Esophagus muscularis mucosa (tissue), 4 donors: ENCODE measurements around the gene TRMU. TPM values are rescaled to one million over a fixed set of nuclear protein-coding genes. Genes with fewer than 3 reads are reported as not detected.

Experiments used
- DNase-seq: peaks from one replicate; pipeline ENCODE4 v3.0.0-alpha.2; 2017; ENCODE audit errors: extremely low spot score
- H3K27ac ChIP-seq, 4 donors: fragments of 200-600 bp; sonication (generic); replicated peaks in 1 of 4; 1 replicate in 3 of 4; 2 replicates in 1 of 4; pipeline ENCODE4 v1.5.1; 2016 to 2019; ENCODE audit warnings: mild to moderate bottlenecking in 1 of 4
- H3K27me3 ChIP-seq, 4 donors: fragments of 200-600 bp; sonication (generic); one replicate each; pipeline versions ENCODE4 v1.5.1 to v1.6.0; 2016 to 2019
- H3K36me3 ChIP-seq, 4 donors: fragments of 200-600 bp; sonication (generic); one replicate each; pipeline ENCODE4 v1.5.1; 2016 to 2019
- H3K4me1 ChIP-seq, 4 donors: fragments of 200-600 bp; sonication (generic); one replicate each; pipeline ENCODE4 v1.5.1; 2016 to 2019
- H3K4me3 ChIP-seq, 4 donors: fragments of 200-600 bp; sonication (generic); 1 replicate in 2 of 4; 2 replicates in 2 of 4; pipeline ENCODE4 v1.5.1; 2016 to 2019; ENCODE audit warnings: mild to moderate bottlenecking in 4 of 4, moderate library complexity in 1 of 4
- H3K9me3 ChIP-seq, 4 donors: fragments of 200-600 bp; sonication (generic); 1 replicate in 3 of 4; 2 replicates in 1 of 4; pipeline ENCODE4 v1.5.1; 2016 to 2019
- CTCF ChIP-seq, 3 experiments: fragments of 200-600 bp in 2 of 3; fragments of 450-650 bp in 1 of 3; sonication (generic) in 2 of 3; IDR thresholded peaks; one replicate each; pipeline ENCODE4 v1.5.1; 2017 to 2019; ENCODE audit warnings: antibody characterized with exemption in 3 of 3, mild to moderate bottlenecking in 2 of 3, moderate library complexity in 1 of 3
- EP300 ChIP-seq: sonication (generic); formaldehyde crosslinking; IDR thresholded peaks from one replicate; pipeline ENCODE4 v1.6.1; 2017; ENCODE audit warnings: antibody characterized with exemption
- POLR2A ChIP-seq: fragments of 450-650 bp; IDR thresholded peaks from one replicate; pipeline ENCODE4 v1.6.1; 2017; ENCODE audit warnings: antibody characterized with exemption, moderate library complexity, mild to moderate bottlenecking, low read depth
- POLR2AphosphoS5 ChIP-seq, 2 donors: sonication (generic); formaldehyde crosslinking; IDR thresholded peaks; one replicate each; pipeline ENCODE4 v1.6.1; 2017; ENCODE audit warnings: antibody characterized with exemption in 2 of 2
- whole genome bisulfite sequencing: methylation state at CpG from one replicate; pipeline ENCODE4 v1.1.5; 2018; 5-methylcytosine and 5-hydroxymethylcytosine counted together
- intact Hi-C: fragments of 100-400 bp; cut with DNase I; formaldehyde crosslinking; loops from one replicate; pipeline ENCODE4 v1.15.1; 2023
- total RNA-seq, 4 donors: library from RNA; depleted of rRNA; stranded (reverse); fragments of >200 nt; gene quantifications; one replicate each; pipeline versions ENCODE4 v1.1.0 to v1.2.1, GENCODE V29; 2016

The TRMU gene
- total RNA-seq, 4 donors from 2014 or later, result 18.1 to 23.6 (median 20.6) TPM

- Histone ChIP-seq H3K27me3 (no peaks in the 10 kb centered on the region), H3K36me3 (no peaks in the 10 kb centered on the region), H3K9me3 (no peaks in the 10 kb centered on the region), H3K4me3 (no peak overlapping the region), H3K27ac (no peak overlapping the region), H3K4me1 (peaks cover 0 to 9% (median 2%) of the 10 kb centered on the region in 4 donors)
- intact Hi-C loops, result no loop called here
- WGBS, result 93% methylated on average over 20 of the region's 36 CpGs
- no peak for DNase-seq
- TF ChIP-seq POLR2AphosphoS5 (IDR thresholded peaks at IDR 0.05), result no peak
- no peak for TF ChIP-seq CTCF (IDR thresholded peaks at IDR 0.05)
- TF ChIP-seq EP300, result no peak
- TF ChIP-seq POLR2A, result no peak
Measured at GRCh38 chr22:46391486-46392136, 56.1 kb downstream of the TRMU start.

- DNase-seq, result no peak
- 89% methylated on average over 16 of the region's 16 CpGs for WGBS
Measured at GRCh38 chr22:46392137-46392844, 56.8 kb downstream of the TRMU start.

GRCh38 chr22:46393873-46394272 is 58.4 kb downstream of the TRMU start:
- WGBS, result 86% methylated on average over 14 of the region's 14 CpGs
- TF ChIP-seq EP300 (no peak), POLR2A (no peak), POLR2AphosphoS5 (IDR thresholded peaks at IDR 0.05) (no peak), CTCF (IDR thresholded peaks at IDR 0.05) (no peak)
- no peak for DNase-seq
- Histone ChIP-seq H3K27me3 (no peaks in the 10 kb centered on the region), H3K9me3 (no peaks in the 10 kb centered on the region), H3K27ac (no peak overlapping the region), H3K4me3 (no peak overlapping the region), H3K36me3 (no peaks in the 10 kb centered on the region), H3K4me1 (peaks cover 0 to 9% (median 2%) of the 10 kb centered on the region in 4 donors)
- intact Hi-C loops, result no loop called here

More at GRCh38 chr22:46392137-46392844, 56.8 kb downstream of the TRMU start:
- no peak overlapping the region for H3K4me3 ChIP-seq
- intact Hi-C loops, result no loop called here
- H3K36me3 ChIP-seq, result no peaks in the 10 kb centered on the region
- H3K27me3 ChIP-seq, result no peaks in the 10 kb centered on the region
- H3K9me3 ChIP-seq, result no peaks in the 10 kb centered on the region
- no peak for TF ChIP-seq POLR2AphosphoS5 (IDR thresholded peaks at IDR 0.05)
- TF ChIP-seq EP300, result no peak
- TF ChIP-seq CTCF (IDR thresholded peaks at IDR 0.05), result no peak
- no peak for TF ChIP-seq POLR2A
- H3K4me1 ChIP-seq, result peaks cover 0 to 9% (median 2%) of the 10 kb centered on the region in 4 donors
- no peak overlapping the region for H3K27ac ChIP-seq

- Histone ChIP-seq H3K36me3 (no peaks in the 10 kb centered on the region), H3K27ac (no peak overlapping the region), H3K4me1 (peaks cover 0 to 9% (median 2%) of the 10 kb centered on the region in 4 donors), H3K27me3 (no peaks in the 10 kb centered on the region), H3K4me3 (no peak overlapping the region), H3K9me3 (no peaks in the 10 kb centered on the region)
- WGBS, result 100% methylated on average over 2 of the region's 14 CpGs
- DNase-seq, result no peak
- intact Hi-C loops, result no loop called here
- no peak for TF ChIP-seq CTCF (IDR thresholded peaks at IDR 0.05)
- TF ChIP-seq POLR2A, result no peak
- TF ChIP-seq POLR2AphosphoS5 (IDR thresholded peaks at IDR 0.05), result no peak
- TF ChIP-seq EP300, result no peak
Measured at GRCh38 chr22:46394622-46395021, 59.1 kb downstream of the TRMU start.
